HEK293T (cell line): ENCODE measurements around the gene CST4.
"Not testable (repeated sequence)": the region's sequence is repeated elsewhere in the genome, so short reads cannot be mapped to it uniquely, and the experiment has no call there.

Experiments
- CTCF ChIA-PET: fragments of 350-600 bp; formaldehyde crosslinking; extraction: SDS; loops from one replicate; lab custom pipeline; 2021; ENCODE audit warnings: antibody characterized with exemption, inconsistent platforms; lab: Yijun Ruan, JAX
- POLR2A ChIA-PET: fragments of 350-600 bp; formaldehyde crosslinking; extraction: SDS; loops from one replicate; lab custom pipeline; 2020; ENCODE audit warnings: antibody characterized with exemption, inconsistent platforms; lab: Yijun Ruan, JAX
- DNase-seq: peaks from one replicate; pipeline ENCODE4 v3.0.0; 2012; ENCODE audit warnings: mixed read lengths; ENCODE audit errors: extremely low spot score
- ARNT ChIP-seq: fragments of 450-650 bp; IDR thresholded peaks from 2 replicates; pipeline ENCODE4 v1.6.1; 2017; ENCODE audit warnings: mild to moderate bottlenecking
- BHLHE40 ChIP-seq: fragments of 450-650 bp; IDR thresholded peaks from 2 replicates; pipeline ENCODE4 v1.6.1; 2016; ENCODE audit warnings: mild to moderate bottlenecking, moderate library complexity, borderline replicate concordance
- CTBP1 ChIP-seq: fragments of 450-650 bp; IDR thresholded peaks from 2 replicates; pipeline ENCODE4 v1.6.1; 2016; ENCODE audit warnings: borderline replicate concordance
- ELF4 ChIP-seq: fragments of 450-650 bp; IDR thresholded peaks from 2 replicates; pipeline ENCODE4 v1.6.1; 2017; ENCODE audit warnings: antibody characterized with exemption
- FOXA1 ChIP-seq: fragments of 450-650 bp; IDR thresholded peaks from 2 replicates; pipeline ENCODE4 v1.6.1; 2016; ENCODE audit warnings: mild to moderate bottlenecking
- FOXK2 ChIP-seq: fragments of 450-650 bp; IDR thresholded peaks from 2 replicates; pipeline ENCODE4 v1.6.1; 2016; ENCODE audit warnings: mild to moderate bottlenecking
- FOXM1 ChIP-seq: fragments of 450-650 bp; IDR thresholded peaks from 2 replicates; pipeline ENCODE4 v1.6.1; 2017; ENCODE audit warnings: mild to moderate bottlenecking, borderline replicate concordance
- HDGF ChIP-seq: fragments of 450-650 bp; IDR thresholded peaks from 2 replicates; pipeline ENCODE4 v1.6.1; 2017; ENCODE audit warnings: antibody characterized with exemption, borderline replicate concordance
- L3MBTL2 ChIP-seq: fragments of 450-650 bp; conservative IDR thresholded peaks from 2 replicates; pipeline ENCODE4 v1.6.1; 2016; ENCODE audit warnings: mild to moderate bottlenecking
- LEF1 ChIP-seq: fragments of 450-650 bp; IDR thresholded peaks from 2 replicates; pipeline ENCODE4 v1.6.1; 2017; ENCODE audit warnings: mild to moderate bottlenecking, borderline replicate concordance
- NFRKB ChIP-seq: fragments of 450-650 bp; IDR thresholded peaks from 2 replicates; pipeline ENCODE4 v1.6.1; 2016; ENCODE audit warnings: mild to moderate bottlenecking, moderate library complexity
- PKNOX1 ChIP-seq: fragments of 450-650 bp; IDR thresholded peaks from 2 replicates; pipeline ENCODE4 v1.6.1; 2016
- SP1 ChIP-seq: fragments of 450-650 bp; IDR thresholded peaks from 2 replicates; pipeline ENCODE4 v1.6.1; 2017
- SUZ12 ChIP-seq: fragments of 450-650 bp; IDR thresholded peaks from 2 replicates; pipeline ENCODE4 v1.6.1; 2016; ENCODE audit warnings: mild to moderate bottlenecking
- TARDBP ChIP-seq: fragments of 450-650 bp; IDR thresholded peaks from 2 replicates; pipeline ENCODE4 v1.6.1; 2016
- ZNF384 ChIP-seq: fragments of 450-650 bp; IDR thresholded peaks from 2 replicates; pipeline ENCODE4 v1.6.1; 2016

Gene CST4

GRCh38 chr20:23661002-23661429 lies 27.8 kb downstream of the CST4 start:
- no peak for DNase-seq
- POLR2A ChIA-PET = interaction anchor here (0.8 to 1.3 kb wide), 2 partner anchors 14 to 24 kb away, joined by 3 to 8 read pairs; partner anchors contain the start of gene CST3
- no peak for TF ChIP-seq HDGF
- no peak for TF ChIP-seq ARNT
- no peak for TF ChIP-seq L3MBTL2
- CTCF ChIA-PET = no interaction called here

GRCh38 chr20:23659989-23660837 lies 28.6 kb downstream of the CST4 start:
- ChIA-PET CTCF (no interaction called here), POLR2A (interaction anchor here (0.8 to 1.3 kb wide), 2 partner anchors 14 to 23 kb away, joined by 3 to 8 read pairs; partner anchors contain the start of gene CST3)
- TF ChIP-seq SP1 = no peak
- TF ChIP-seq LEF1 = no peak
- TF ChIP-seq SUZ12 = no peak
- no peak for TF ChIP-seq BHLHE40
- TF ChIP-seq ARNT = no peak
- TF ChIP-seq FOXK2 = no peak
- TF ChIP-seq HDGF = no peak
- peak; percentile 33 for DNase-seq

GRCh38 chr20:23659610-23659988 lies 29.2 kb downstream of the CST4 start:
- DNase-seq, CTCF ChIA-PET: not testable (repeated sequence)
- POLR2A ChIA-PET = interaction anchor here (1.3 kb wide), 1 partner anchor 22 kb away, joined by 8 read pairs; the partner anchor contains the start of gene CST3

- ChIA-PET POLR2A (no interaction called here), CTCF (no interaction called here)
Measured at GRCh38 chr20:23658989-23659609, 29.7 kb downstream of the CST4 start.

GRCh38 chr20:23658336-23658735 lies 30.5 kb downstream of the CST4 start:
- no peak for DNase-seq
- POLR2A ChIA-PET = no interaction called here
- CTCF ChIA-PET = no interaction called here
- TF ChIP-seq LEF1 (no peak), FOXK2 (no peak), ZNF384 (no peak), CTBP1 (no peak), FOXA1 (no peak), BHLHE40 (no peak), HDGF (no peak)

More at GRCh38 chr20:23658989-23659609, 29.7 kb downstream of the CST4 start:
- DNase-seq = no peak
- TF ChIP-seq SUZ12 (no peak), ZNF384 (no peak), PKNOX1 (no peak), LEF1 (no peak), NFRKB (no peak), HDGF (no peak), FOXM1 (no peak), SP1 (no peak), BHLHE40 (no peak), TARDBP (no peak), ARNT (no peak), L3MBTL2 (no peak), FOXK2 (no peak), CTBP1 (no peak)

- DNase-seq = no peak
- TF ChIP-seq SUZ12 = no peak
- no peak for TF ChIP-seq ELF4
- TF ChIP-seq FOXK2 = no peak
- no peak for TF ChIP-seq ARNT
- no peak for TF ChIP-seq CTBP1
- TF ChIP-seq FOXM1 = no peak
- no peak for TF ChIP-seq SP1
- TF ChIP-seq LEF1 = no peak
- TF ChIP-seq ZNF384 = no peak
- TF ChIP-seq PKNOX1 = no peak
- TF ChIP-seq L3MBTL2 = no peak
- TF ChIP-seq FOXA1 = no peak
- TF ChIP-seq BHLHE40 = no peak
- TF ChIP-seq NFRKB = no peak
- no peak for TF ChIP-seq HDGF
- TF ChIP-seq TARDBP = no peak
- ChIA-PET POLR2A (no interaction called here), CTCF (no interaction called here)
Measured at GRCh38 chr20:23657202-23657601, 31.6 kb downstream of the CST4 start.

- ChIA-PET POLR2A (no interaction called here), CTCF (no interaction called here)
- no peak for DNase-seq
- TF ChIP-seq ARNT (no peak), FOXA1 (no peak), FOXM1 (no peak), NFRKB (no peak), FOXK2 (no peak), PKNOX1 (no peak), SUZ12 (no peak), ELF4 (no peak), ZNF384 (no peak), BHLHE40 (no peak), LEF1 (no peak), CTBP1 (no peak), HDGF (no peak), SP1 (no peak), TARDBP (no peak), L3MBTL2 (no peak)
Measured at GRCh38 chr20:23656372-23656771, 32.5 kb downstream of the CST4 start.
